BJ (cell line): Measurements from ENCODE around the gene ZNF474. TPM values are rescaled to one million over a fixed set of nuclear protein-coding genes. Genes with fewer than 3 reads are reported as not detected.

Source experiments
- CTCF ChIA-PET: fragments of 350-600 bp; formaldehyde crosslinking; extraction: SDS; loops from one replicate; lab custom pipeline; 2021; ENCODE audit warnings: antibody characterized with exemption, inconsistent platforms; lab: Yijun Ruan, JAX
- POLR2A ChIA-PET: fragments of 300-600 bp; sonication (Branson Sonifier 250); formaldehyde crosslinking; extraction: SDS; loops from one replicate; lab custom pipeline; 2021; ENCODE audit warnings: antibody characterized with exemption; lab: Charles Lee
- DNase-seq: peaks from one replicate; pipeline ENCODE4 v3.0.0-alpha.2; 2011; ENCODE audit warnings: low read depth
- H3K27me3 ChIP-seq: 2 replicates; pipeline ENCODE4 v1.6.0; 2011; ENCODE audit warnings: low read length; ENCODE audit not compliant: control insufficient read depth, insufficient read depth
- H3K36me3 ChIP-seq: 2 replicates; pipeline ENCODE4 v1.5.1; 2011; ENCODE audit warnings: low read length; ENCODE audit not compliant: control insufficient read depth, insufficient read depth
- H3K4me3 ChIP-seq: 2 replicates; pipeline ENCODE4 v1.5.1; 2011; ENCODE audit warnings: low read depth, mild to moderate bottlenecking, control low read depth, low read length
- polyA plus RNA-seq: library from polyadenylated mRNA; depleted of rRNA; stranded (reverse); fragments of >200 nt; gene quantifications from 2 replicates; pipeline ENCODE4 v1.2.3, GENCODE V29; 2011
- TF ChIP-seq, protein P1 (sequence below): IDR thresholded peaks from 2 replicates; pipeline ENCODE4 v1.5.1; 2011; ENCODE audit warnings: low read depth, mild to moderate bottlenecking, control low read depth, inconsistent platforms, low read length, moderate library complexity; ENCODE audit not compliant: insufficient read depth

ZNF474 gene
- polyA plus RNA-seq, 1 experiment = 0.22 TPM

DNA sequence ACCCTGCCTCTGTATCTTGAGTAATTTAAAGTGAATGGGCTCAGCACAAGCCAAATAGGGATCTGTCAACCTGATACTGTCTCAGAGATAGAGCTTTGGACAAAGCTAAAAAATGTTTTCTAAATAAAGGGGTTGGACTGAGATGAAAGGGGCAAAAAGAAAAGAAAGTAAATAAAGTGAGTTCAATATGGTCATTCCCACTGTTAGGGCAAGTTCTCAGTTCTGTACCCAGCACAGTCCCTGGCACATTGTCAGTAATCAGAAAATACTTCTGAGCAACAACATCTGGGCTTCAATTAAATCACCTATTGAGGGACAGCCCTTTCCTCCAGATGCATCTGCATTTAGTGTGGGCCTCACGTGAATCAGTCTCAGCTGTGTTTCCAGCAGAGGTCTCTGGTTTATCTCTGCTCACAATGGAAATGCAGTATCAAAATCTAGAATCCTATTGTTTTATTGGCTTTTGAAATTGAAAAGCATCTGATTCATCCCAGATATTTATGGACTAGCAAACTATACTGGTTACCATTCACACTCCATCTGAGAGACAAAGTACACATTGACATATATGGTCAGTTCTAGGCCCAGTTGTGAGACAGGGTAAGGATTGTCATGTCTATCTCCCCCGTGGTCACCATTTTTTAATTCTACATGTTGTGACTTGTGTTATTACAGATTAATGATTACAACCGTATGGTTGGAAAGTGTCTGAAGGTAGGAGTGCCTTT lies 35.6 kb downstream of the ZNF474 start:
- no peak for DNase-seq
- CTCF ChIA-PET = interaction anchor here (0.6 to 2.0 kb wide), 4 partner anchors 14 to 196 kb away, joined by 3 to 8 read pairs (median 4); no protein-coding TSS in a partner anchor
- TF ChIP-seq, protein P1, sequence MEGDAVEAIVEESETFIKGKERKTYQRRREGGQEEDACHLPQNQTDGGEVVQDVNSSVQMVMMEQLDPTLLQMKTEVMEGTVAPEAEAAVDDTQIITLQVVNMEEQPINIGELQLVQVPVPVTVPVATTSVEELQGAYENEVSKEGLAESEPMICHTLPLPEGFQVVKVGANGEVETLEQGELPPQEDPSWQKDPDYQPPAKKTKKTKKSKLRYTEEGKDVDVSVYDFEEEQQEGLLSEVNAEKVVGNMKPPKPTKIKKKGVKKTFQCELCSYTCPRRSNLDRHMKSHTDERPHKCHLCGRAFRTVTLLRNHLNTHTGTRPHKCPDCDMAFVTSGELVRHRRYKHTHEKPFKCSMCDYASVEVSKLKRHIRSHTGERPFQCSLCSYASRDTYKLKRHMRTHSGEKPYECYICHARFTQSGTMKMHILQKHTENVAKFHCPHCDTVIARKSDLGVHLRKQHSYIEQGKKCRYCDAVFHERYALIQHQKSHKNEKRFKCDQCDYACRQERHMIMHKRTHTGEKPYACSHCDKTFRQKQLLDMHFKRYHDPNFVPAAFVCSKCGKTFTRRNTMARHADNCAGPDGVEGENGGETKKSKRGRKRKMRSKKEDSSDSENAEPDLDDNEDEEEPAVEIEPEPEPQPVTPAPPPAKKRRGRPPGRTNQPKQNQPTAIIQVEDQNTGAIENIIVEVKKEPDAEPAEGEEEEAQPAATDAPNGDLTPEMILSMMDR = no peak
- H3K36me3 ChIP-seq = no peaks in the 10 kb centered on the region
- H3K4me3 ChIP-seq = no peak overlapping the region
- POLR2A ChIA-PET = no interaction called here
- H3K27me3 ChIP-seq = no peaks in the 10 kb centered on the region

DNA sequence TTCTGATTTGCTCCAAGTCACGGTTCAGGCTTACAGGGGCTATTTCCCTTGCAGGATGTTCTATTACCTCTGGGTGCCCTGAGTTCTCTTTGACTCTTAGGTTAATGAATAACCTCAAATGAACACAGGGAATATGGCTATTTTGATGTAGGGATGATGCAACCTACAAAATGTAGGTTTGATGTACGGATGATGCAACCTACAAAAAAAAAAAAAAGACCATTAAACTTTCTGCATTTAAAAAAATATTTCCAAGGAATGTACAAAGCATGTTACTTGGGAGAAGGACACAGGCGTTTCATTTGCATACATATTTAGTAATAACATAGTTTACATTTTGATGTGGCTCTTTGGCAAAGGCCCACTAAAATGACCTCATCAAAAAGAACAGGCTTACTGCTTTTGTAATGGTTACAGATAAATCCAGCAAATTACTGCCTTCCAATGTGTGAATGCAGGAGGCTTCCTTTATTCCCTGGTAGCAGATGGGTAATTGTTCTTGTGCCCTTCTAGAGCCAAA lies 36.3 kb downstream of the ZNF474 start:
- TF ChIP-seq, protein P1 = no peak
- Histone ChIP-seq H3K4me3 (no peak overlapping the region), H3K36me3 (no peaks in the 10 kb centered on the region), H3K27me3 (no peaks in the 10 kb centered on the region)
- DNase-seq = no peak
- ChIA-PET CTCF (no interaction called here), POLR2A (no interaction called here)

DNA sequence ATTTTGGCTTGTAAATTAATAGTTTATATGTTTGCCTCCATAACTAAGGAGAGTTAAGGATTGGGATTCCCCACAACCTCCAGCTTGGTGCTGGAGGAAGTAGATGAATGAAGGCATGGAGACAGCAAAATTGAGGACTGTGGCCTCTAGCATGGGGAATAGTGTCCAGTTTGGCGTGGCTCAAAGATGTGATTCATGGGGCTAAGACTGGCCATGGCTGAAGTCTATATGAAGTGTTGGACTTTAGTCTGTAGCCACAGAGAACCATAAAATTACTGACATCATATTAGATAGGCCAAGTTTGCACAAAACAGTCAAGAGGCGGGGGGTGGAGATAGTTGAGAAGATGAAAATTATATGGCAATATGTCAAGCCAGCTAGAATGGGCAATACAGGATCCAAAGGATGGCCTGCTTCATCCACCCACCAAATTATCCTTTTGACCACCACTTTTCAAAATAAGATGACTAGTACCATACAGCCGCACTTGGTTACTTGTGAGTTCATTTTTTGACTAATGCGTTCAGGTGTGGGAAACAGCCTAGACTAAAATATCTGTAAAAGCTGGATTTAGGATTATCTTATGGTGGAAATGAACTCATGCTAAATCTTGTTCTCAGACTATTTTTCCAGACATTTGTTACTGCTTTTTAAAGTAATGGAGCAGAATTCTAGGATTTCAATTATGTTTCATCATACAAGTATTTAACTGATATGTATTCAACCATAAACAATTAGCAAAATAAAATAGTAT lies 40.2 kb downstream of the ZNF474 start:
- Histone ChIP-seq H3K27me3 (no peaks in the 10 kb centered on the region), H3K36me3 (no peaks in the 10 kb centered on the region), H3K4me3 (no peak overlapping the region)
- ChIA-PET CTCF (interaction anchor here (1.1 to 1.6 kb wide), 3 partner anchors 12 to 67 kb away, joined by 3 to 4 read pairs (median 3); no protein-coding TSS in a partner anchor), POLR2A (no interaction called here)
- DNase-seq = no peak
- TF ChIP-seq, protein P1 = no peak

DNA sequence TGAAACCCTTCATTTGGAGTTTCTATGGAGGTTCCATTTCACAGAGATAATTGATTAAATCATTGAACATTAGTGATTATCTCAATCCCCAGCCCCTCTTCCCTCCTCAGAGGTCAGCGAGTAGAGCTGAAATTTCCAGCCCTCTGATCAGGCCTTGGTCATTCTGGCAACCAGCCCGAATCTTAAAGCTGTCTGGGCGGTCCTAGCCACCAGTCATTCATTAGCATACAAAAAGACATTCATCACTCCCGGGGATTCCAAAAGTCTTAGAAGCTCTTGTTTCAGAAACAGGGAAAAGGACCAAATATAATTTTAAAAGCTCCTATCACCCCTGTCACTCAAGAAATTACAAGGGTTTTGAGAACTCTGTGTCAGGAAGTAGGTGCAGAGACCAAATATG lies 41.3 kb downstream of the ZNF474 start:
- no peaks in the 10 kb centered on the region for H3K27me3 ChIP-seq
- no peak for DNase-seq
- ChIA-PET CTCF (interaction anchor here (1.1 to 1.6 kb wide), 2 partner anchors 25 to 68 kb away, joined by 3 to 4 read pairs; no protein-coding TSS in a partner anchor), POLR2A (no interaction called here)
- H3K36me3 ChIP-seq = no peaks in the 10 kb centered on the region
- TF ChIP-seq, protein P1 = no peak
- H3K4me3 ChIP-seq = no peak overlapping the region

DNA sequence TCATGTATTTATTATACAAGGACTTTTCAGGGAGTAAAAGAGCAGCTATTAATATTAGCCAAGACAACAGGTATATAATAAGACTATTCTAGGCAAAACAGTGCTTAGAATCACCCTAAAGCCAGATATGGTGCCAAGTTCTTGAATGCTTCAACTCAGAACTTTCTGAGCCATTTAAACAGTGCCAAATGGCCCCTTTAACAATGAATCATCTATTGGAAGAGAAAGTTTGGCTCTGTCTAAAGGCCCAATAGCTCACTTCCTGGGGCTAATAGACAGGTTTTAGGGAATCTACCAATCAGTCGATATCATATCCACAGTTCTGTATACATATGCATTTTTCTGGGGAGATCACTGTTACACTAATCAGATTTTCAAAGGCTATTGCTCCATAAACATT lies 42.9 kb downstream of the ZNF474 start:
- Histone ChIP-seq H3K27me3 (no peaks in the 10 kb centered on the region), H3K4me3 (no peak overlapping the region), H3K36me3 (no peaks in the 10 kb centered on the region)
- POLR2A ChIA-PET = no interaction called here
- DNase-seq = no peak
- TF ChIP-seq, protein P1 = no peak
- CTCF ChIA-PET = no interaction called here
